IPS-18a (cell line): Measurements from ENCODE around the gene ASTN2.
"Not testable (repeated sequence)": the region's sequence is repeated elsewhere in the genome, so short reads cannot be mapped to it uniquely, and the experiment has no call there.

Experiments used
- H3K27ac ChIP-seq: one replicate; pipeline ENCODE4 v1.5.1; 2013; ENCODE audit warnings: low read length
- H3K27me3 ChIP-seq: one replicate; pipeline ENCODE4 v1.6.1; 2013; ENCODE audit warnings: mild to moderate bottlenecking, low read length; ENCODE audit not compliant: control insufficient read depth, insufficient read depth
- H3K36me3 ChIP-seq: one replicate; pipeline ENCODE4 v1.6.1; 2013; ENCODE audit warnings: low read depth, low read length; ENCODE audit not compliant: control insufficient read depth
- H3K4me1 ChIP-seq: one replicate; pipeline ENCODE4 v1.6.1; 2013; ENCODE audit warnings: low read depth, low read length; ENCODE audit not compliant: control insufficient read depth
- H3K4me3 ChIP-seq: one replicate; pipeline ENCODE4 v1.5.1; 2013; ENCODE audit warnings: low read length
- H3K9ac ChIP-seq: one replicate; pipeline ENCODE4 v1.6.1; 2013; ENCODE audit warnings: mild to moderate bottlenecking, low read length, moderate library complexity
- H3K9me3 ChIP-seq: one replicate; pipeline ENCODE4 v1.6.1; 2013; ENCODE audit warnings: low read depth, low read length; ENCODE audit not compliant: control insufficient read depth

ASTN2 gene

GRCh38 chr9:116868201-116868600, 546.7 kb downstream of the ASTN2 start:
- Histone ChIP-seq H3K9me3 (no peaks in the 10 kb centered on the region), H3K27ac (no peak overlapping the region), H3K4me3 (no peak overlapping the region), H3K27me3 (no peaks in the 10 kb centered on the region), H3K36me3 (no peaks in the 10 kb centered on the region), H3K9ac (no peak overlapping the region), H3K4me1 (no peaks in the 10 kb centered on the region)

GRCh38 chr9:116861321-116861720, 553.5 kb downstream of the ASTN2 start:
- Histone ChIP-seq H3K36me3 (no peaks in the 10 kb centered on the region), H3K27ac (no peak overlapping the region), H3K4me1 (no peaks in the 10 kb centered on the region), H3K9ac (no peak overlapping the region), H3K9me3 (no peaks in the 10 kb centered on the region), H3K4me3 (no peak overlapping the region), H3K27me3 (no peaks in the 10 kb centered on the region)

GRCh38 chr9:116860509-116861120, 554.2 kb downstream of the ASTN2 start:
- no peaks in the 10 kb centered on the region for H3K4me1 ChIP-seq
- H3K9me3 ChIP-seq: no peaks in the 10 kb centered on the region
- no peak overlapping the region for H3K27ac ChIP-seq
- H3K4me3 ChIP-seq: no peak overlapping the region
- H3K27me3 ChIP-seq: no peaks in the 10 kb centered on the region
- H3K9ac ChIP-seq: no peak overlapping the region
- no peaks in the 10 kb centered on the region for H3K36me3 ChIP-seq

DNA sequence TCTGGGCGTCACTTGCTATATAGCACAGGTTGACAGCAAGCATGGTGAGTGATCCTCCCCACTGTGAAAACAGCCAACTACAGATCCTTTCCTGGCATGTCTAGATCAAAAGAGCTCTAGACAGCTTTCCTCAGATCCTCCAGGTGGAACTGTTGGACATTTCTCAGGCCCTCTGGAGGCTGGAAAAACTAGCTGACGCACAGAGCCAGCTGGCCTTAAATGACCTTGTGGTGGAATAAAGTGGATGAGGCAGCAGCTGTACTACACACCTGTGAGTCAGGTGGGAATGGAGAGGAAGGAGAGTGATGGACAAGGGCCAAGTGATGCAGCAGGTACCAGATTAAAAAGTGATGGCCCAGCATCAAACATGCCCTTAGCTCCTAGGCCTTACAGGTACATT, 555.1 kb downstream of the ASTN2 start:
- Histone ChIP-seq H3K9me3 (no peaks in the 10 kb centered on the region), H3K9ac (no peak overlapping the region), H3K27ac (no peak overlapping the region)

DNA sequence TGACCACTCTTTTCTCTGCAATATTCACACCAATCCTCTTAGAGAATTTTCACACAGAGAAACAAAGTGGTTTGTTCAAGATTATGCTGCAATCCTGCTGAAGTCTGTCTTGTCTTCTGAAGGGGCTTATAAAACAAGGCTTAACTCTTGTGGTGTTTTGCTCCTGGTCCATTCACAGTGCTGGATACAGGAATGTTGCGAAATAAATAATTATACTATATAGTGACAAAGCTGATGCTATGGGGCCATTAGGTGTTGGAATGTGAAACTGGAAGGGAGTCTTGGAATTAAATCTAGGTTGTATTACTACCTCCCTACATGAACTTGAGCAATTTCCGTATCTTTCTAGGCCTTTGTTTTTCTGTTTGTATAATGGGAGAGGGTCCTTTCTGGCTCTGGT, 557.5 kb downstream of the ASTN2 start:
- H3K9ac ChIP-seq: no peak overlapping the region
- H3K27ac ChIP-seq: no peak overlapping the region
- H3K4me1 ChIP-seq: no peaks in the 10 kb centered on the region
- H3K4me3 ChIP-seq: no peak overlapping the region
- no peaks in the 10 kb centered on the region for H3K9me3 ChIP-seq
- no peaks in the 10 kb centered on the region for H3K36me3 ChIP-seq
- H3K27me3 ChIP-seq: no peaks in the 10 kb centered on the region

More for the DNA sequence above, 555.1 kb downstream of the ASTN2 start:
- H3K36me3 ChIP-seq: no peaks in the 10 kb centered on the region
- no peaks in the 10 kb centered on the region for H3K27me3 ChIP-seq
- H3K4me1 ChIP-seq: no peaks in the 10 kb centered on the region
- no peak overlapping the region for H3K4me3 ChIP-seq

GRCh38 chr9:116855881-116856662, 558.8 kb downstream of the ASTN2 start:
- Histone ChIP-seq H3K4me1 (no peaks in the 10 kb centered on the region), H3K27me3 (no peaks in the 10 kb centered on the region), H3K27ac (no peak overlapping the region), H3K36me3 (no peaks in the 10 kb centered on the region), H3K4me3 (no peak overlapping the region), H3K9me3 (no peaks in the 10 kb centered on the region), H3K9ac (no peak overlapping the region)

DNA sequence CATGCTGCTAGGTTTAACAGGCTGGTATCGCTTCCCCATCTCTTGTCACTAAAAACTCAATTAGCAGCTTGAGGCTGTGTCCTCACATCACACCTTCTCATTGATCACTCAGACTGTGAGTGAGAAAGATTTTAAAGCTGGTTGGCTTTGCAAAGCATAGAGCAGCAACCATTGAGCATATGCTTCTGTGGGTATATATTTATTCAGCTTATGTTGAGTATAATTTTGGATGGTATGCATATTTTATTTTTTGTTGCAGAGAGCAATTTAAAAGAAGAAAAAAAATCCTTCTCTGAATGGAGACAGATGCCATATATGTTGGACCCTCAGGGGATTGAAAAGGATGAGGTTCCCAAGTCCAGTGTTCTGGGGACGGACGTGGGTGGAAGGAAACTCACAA, 565.1 kb downstream of the ASTN2 start:
- Histone ChIP-seq H3K27ac (no peak overlapping the region), H3K36me3 (no peaks in the 10 kb centered on the region), H3K9ac (no peak overlapping the region)

GRCh38 chr9:116844621-116845020, 570.2 kb downstream of the ASTN2 start:
- Histone ChIP-seq H3K9ac (no peak overlapping the region), H3K36me3 (no peaks in the 10 kb centered on the region), H3K27me3 (no peaks in the 10 kb centered on the region), H3K4me3 (no peak overlapping the region), H3K4me1 (peaks cover 7% of the 10 kb centered on the region), H3K9me3 (no peaks in the 10 kb centered on the region), H3K27ac (no peak overlapping the region)

More for the DNA sequence above, 565.1 kb downstream of the ASTN2 start:
- H3K4me3 ChIP-seq: no peak overlapping the region
- H3K4me1 ChIP-seq: no peaks in the 10 kb centered on the region
- H3K27me3 ChIP-seq: no peaks in the 10 kb centered on the region
- no peaks in the 10 kb centered on the region for H3K9me3 ChIP-seq

- Histone ChIP-seq H3K9me3 (no peaks in the 10 kb centered on the region), H3K27ac (no peak overlapping the region), H3K27me3 (no peaks in the 10 kb centered on the region), H3K9ac (no peak overlapping the region), H3K4me1 (peaks cover 7% of the 10 kb centered on the region), H3K36me3 (no peaks in the 10 kb centered on the region), H3K4me3 (no peak overlapping the region)
Measured at GRCh38 chr9:116843863-116844620, 570.8 kb downstream of the ASTN2 start.

- no peak overlapping the region for H3K4me3 ChIP-seq
- H3K27me3 ChIP-seq: no peaks in the 10 kb centered on the region
- H3K36me3 ChIP-seq: no peaks in the 10 kb centered on the region
- H3K9me3 ChIP-seq: no peaks in the 10 kb centered on the region
- H3K27ac ChIP-seq: no peak overlapping the region
- peaks cover 11% of the 10 kb centered on the region for H3K4me1 ChIP-seq
- no peak overlapping the region for H3K9ac ChIP-seq
Measured at GRCh38 chr9:116842658-116843057, 572.2 kb downstream of the ASTN2 start.

GRCh38 chr9:116838468-116838867, 576.4 kb downstream of the ASTN2 start:
- peaks cover 37% of the 10 kb centered on the region for H3K4me1 ChIP-seq
- not testable (repeated sequence) for H3K27ac ChIP-seq, H3K9ac ChIP-seq, H3K4me3 ChIP-seq, H3K36me3 ChIP-seq, H3K27me3 ChIP-seq, H3K9me3 ChIP-seq
